ENCODE data around the gene ELMO3. TPM values are rescaled to one million over a fixed set of nuclear protein-coding genes. Genes with fewer than 3 reads are reported as not detected.

Gene ELMO3
- total RNA-seq, 6 experiments from 2014 or later = 1.8 to 8.0 (median 4.6) TPM

DNA sequence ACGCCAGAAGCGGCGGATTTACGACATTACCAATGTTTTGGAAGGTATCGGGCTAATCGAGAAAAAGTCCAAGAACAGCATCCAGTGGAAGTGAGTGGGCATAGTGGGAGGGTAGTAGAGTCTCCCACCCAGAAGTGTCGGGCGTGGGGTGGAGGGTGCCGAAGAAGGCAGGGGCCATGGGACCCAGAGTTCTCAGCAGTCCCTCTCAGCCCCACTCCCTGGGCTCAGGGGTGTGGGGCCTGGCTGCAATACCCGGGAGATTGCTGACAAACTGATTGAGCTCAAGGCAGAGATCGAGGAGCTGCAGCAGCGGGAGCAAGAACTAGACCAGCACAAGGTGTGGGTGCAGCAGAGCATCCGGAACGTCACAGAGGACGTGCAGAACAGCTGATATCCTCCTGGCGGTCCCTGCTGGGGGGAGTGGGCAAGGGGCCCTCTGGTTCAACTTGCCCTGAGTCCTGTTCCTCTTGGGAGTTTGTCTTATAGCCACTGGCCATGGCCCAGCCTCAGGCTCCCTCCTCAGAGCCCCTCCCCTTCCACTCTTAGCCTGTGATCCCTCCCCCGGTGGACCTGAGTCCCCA is 6.1 kb upstream of the ELMO3 start:
- no peaks in the 10 kb centered on the region for H3K27me3 ChIP-seq
- WGBS (ENCODE audit: insufficient coverage, low coverage, low lambda C conversion rate, missing lambda C conversion rate) = 23% methylated on average over 7 of the region's 17 CpGs
- ATAC-seq (no peak), DNase-seq (no peak)
- peak overlapping the region; percentile 67 to 100 (median 100) for H3K4me3 ChIP-seq
- TF ChIP-seq CTCF (IDR thresholded peaks at IDR 0.05) = no peak
- TF ChIP-seq POLR2A (IDR thresholded peaks at IDR 0.05) = no peak
- no peaks in the 10 kb centered on the region for H3K9me3 ChIP-seq
- H3K4me1 ChIP-seq = peaks cover 0 to 24% (median 6%) of the 10 kb centered on the region in 4 donors
- intact Hi-C loops (cut with DNase I) = no loop called here
- H3K36me3 ChIP-seq = peaks cover 0 to 34% (median 17%) of the 10 kb centered on the region in 4 donors
- H3K27ac ChIP-seq = peak overlapping the region; percentile 40 to 62 (median 56)

- no peak for TF ChIP-seq CTCF (IDR thresholded peaks at IDR 0.05)
- no peaks in the 10 kb centered on the region for H3K9me3 ChIP-seq
- peaks cover 0 to 41% (median 18%) of the 10 kb centered on the region in 4 donors for H3K36me3 ChIP-seq
- H3K4me3 ChIP-seq = no peak overlapping the region
- peaks cover 0 to 24% (median 6%) of the 10 kb centered on the region in 4 donors for H3K4me1 ChIP-seq
- DNase-seq = no peak
- no peak for ATAC-seq
- H3K27me3 ChIP-seq = no peaks in the 10 kb centered on the region
- intact Hi-C loops (cut with DNase I) = no loop called here
- H3K27ac ChIP-seq = no peak overlapping the region
Observed at GRCh38 chr16:67193536-67193935, 5.4 kb upstream of the ELMO3 start.

GRCh38 chr16:67194260-67194659 is 4.7 kb upstream of the ELMO3 start:
- WGBS (ENCODE audit: insufficient coverage, low coverage, low lambda C conversion rate, missing lambda C conversion rate) = 93% methylated on average over 2 of the region's 6 CpGs
- Histone ChIP-seq H3K27me3 (no peaks in the 10 kb centered on the region), H3K36me3 (peaks cover 0 to 41% (median 18%) of the 10 kb centered on the region in 4 donors), H3K4me3 (no peak overlapping the region), H3K27ac (no peak overlapping the region), H3K4me1 (peaks cover 0 to 30% (median 6%) of the 10 kb centered on the region in 4 donors), H3K9me3 (no peaks in the 10 kb centered on the region)
- ATAC-seq (no peak), DNase-seq (no peak)
- no peak for TF ChIP-seq CTCF (IDR thresholded peaks at IDR 0.05)
- no peak for TF ChIP-seq POLR2A (IDR thresholded peaks at IDR 0.05)
- intact Hi-C loops (cut with DNase I) = no loop called here

GRCh38 chr16:67195676-67196075 is 3.3 kb upstream of the ELMO3 start:
- H3K4me1 ChIP-seq = peaks cover 0 to 31% (median 6%) of the 10 kb centered on the region in 4 donors

More at GRCh38 chr16:67195676-67196075, 3.3 kb upstream of the ELMO3 start:
- no peak overlapping the region for H3K4me3 ChIP-seq
- DNase-seq (no peak), ATAC-seq (no peak)
- no peak overlapping the region for H3K27ac ChIP-seq
- 80% methylated on average over 1 of the region's 5 CpGs for WGBS (ENCODE audit: insufficient coverage, low coverage, low lambda C conversion rate, missing lambda C conversion rate)
- H3K27me3 ChIP-seq = no peaks in the 10 kb centered on the region
- intact Hi-C loops (cut with DNase I) = loop anchor here in 1 of 2 donors (5.0 kb wide), 1 partner anchor 37 kb away; no protein-coding TSS in a partner anchor
- H3K36me3 ChIP-seq = peaks cover 0 to 41% (median 18%) of the 10 kb centered on the region in 4 donors
- H3K9me3 ChIP-seq = no peaks in the 10 kb centered on the region
- no peak for TF ChIP-seq POLR2A (IDR thresholded peaks at IDR 0.05)
- TF ChIP-seq CTCF (IDR thresholded peaks at IDR 0.05) = no peak
